Activated naive CD8-positive, alpha-beta T cell treated with anti-CD3 and anti-CD28 coated beads, Interleukin-2, amount 50 U/mL, for 16 hours (primary cell): ENCODE data around the gene JPT2.

ENCODE experiments used
- DNase-seq: peaks from one replicate; pipeline ENCODE4 v3.0.0-alpha.2; 2020; ENCODE audit warnings: low read depth, low spot score

Gene JPT2

GRCh38 chr16:1677942-1678499 lies at the start of gene JPT2:
TSS of gene JPT2 (plus strand) at chr16:1678279. CDS start at chr16:1678313, 34 bp downstream.
- peak; percentile 93 for DNase-seq

GRCh38 chr16:1630450-1631213 lies 47.4 kb upstream of the JPT2 start:
- DNase-seq, result no peak

GRCh38 chr16:1631230-1631629 lies 46.8 kb upstream of the JPT2 start:
- DNase-seq, result no peak

GRCh38 chr16:1631931-1632637 lies 46.0 kb upstream of the JPT2 start:
- no peak for DNase-seq

- DNase-seq, result no peak
These were observed 45.5 kb upstream of the JPT2 start for GRCh38 chr16:1632638-1632970.

- DNase-seq, result no peak
These were observed 44.8 kb upstream of the JPT2 start for GRCh38 chr16:1633310-1633709.

GRCh38 chr16:1634541-1634940 lies 43.5 kb upstream of the JPT2 start:
- no peak for DNase-seq

GRCh38 chr16:1635070-1635469 lies 43.0 kb upstream of the JPT2 start:
- DNase-seq, result no peak

- no peak for DNase-seq
These were observed 40.6 kb upstream of the JPT2 start for GRCh38 chr16:1637526-1637925.

- DNase-seq, result no peak
These were observed 39.3 kb upstream of the JPT2 start for GRCh38 chr16:1638757-1639156.

GRCh38 chr16:1639282-1639681 lies 38.8 kb upstream of the JPT2 start:
- DNase-seq, result no peak

- no peak for DNase-seq
These were observed 38.2 kb upstream of the JPT2 start for GRCh38 chr16:1639860-1640259.

- no peak for DNase-seq
These were observed 37.7 kb upstream of the JPT2 start for GRCh38 chr16:1640261-1640941.

- no peak for DNase-seq
These were observed 36.8 kb upstream of the JPT2 start for GRCh38 chr16:1641261-1641660.

GRCh38 chr16:1642148-1642547 lies 35.9 kb upstream of the JPT2 start:
- DNase-seq, result no peak

- no peak for DNase-seq
These were observed 35.3 kb upstream of the JPT2 start for GRCh38 chr16:1642753-1643152.

GRCh38 chr16:1643521-1643920 lies 34.6 kb upstream of the JPT2 start:
- DNase-seq, result no peak

- peak; percentile 5 for DNase-seq
These were observed 32.1 kb upstream of the JPT2 start for GRCh38 chr16:1645914-1646525.

GRCh38 chr16:1647856-1648255 lies 30.2 kb upstream of the JPT2 start:
- DNase-seq, result no peak

GRCh38 chr16:1650131-1650530 lies 27.9 kb upstream of the JPT2 start:
- DNase-seq, result no peak

- no peak for DNase-seq
These were observed 26.7 kb upstream of the JPT2 start for GRCh38 chr16:1651094-1651973.
